ENCODE data around the gene LRRC32. TPM values are rescaled to one million over a fixed set of nuclear protein-coding genes. Genes with fewer than 3 reads are reported as not detected.

Gene LRRC32, protein sequence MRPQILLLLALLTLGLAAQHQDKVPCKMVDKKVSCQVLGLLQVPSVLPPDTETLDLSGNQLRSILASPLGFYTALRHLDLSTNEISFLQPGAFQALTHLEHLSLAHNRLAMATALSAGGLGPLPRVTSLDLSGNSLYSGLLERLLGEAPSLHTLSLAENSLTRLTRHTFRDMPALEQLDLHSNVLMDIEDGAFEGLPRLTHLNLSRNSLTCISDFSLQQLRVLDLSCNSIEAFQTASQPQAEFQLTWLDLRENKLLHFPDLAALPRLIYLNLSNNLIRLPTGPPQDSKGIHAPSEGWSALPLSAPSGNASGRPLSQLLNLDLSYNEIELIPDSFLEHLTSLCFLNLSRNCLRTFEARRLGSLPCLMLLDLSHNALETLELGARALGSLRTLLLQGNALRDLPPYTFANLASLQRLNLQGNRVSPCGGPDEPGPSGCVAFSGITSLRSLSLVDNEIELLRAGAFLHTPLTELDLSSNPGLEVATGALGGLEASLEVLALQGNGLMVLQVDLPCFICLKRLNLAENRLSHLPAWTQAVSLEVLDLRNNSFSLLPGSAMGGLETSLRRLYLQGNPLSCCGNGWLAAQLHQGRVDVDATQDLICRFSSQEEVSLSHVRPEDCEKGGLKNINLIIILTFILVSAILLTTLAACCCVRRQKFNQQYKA
- 43.5 and 58.4 TPM in 2 replicates for total RNA-seq (2014; rRNA removed; shearing (Covaris generic); ENCODE audit: low replicate concordance)

DNA sequence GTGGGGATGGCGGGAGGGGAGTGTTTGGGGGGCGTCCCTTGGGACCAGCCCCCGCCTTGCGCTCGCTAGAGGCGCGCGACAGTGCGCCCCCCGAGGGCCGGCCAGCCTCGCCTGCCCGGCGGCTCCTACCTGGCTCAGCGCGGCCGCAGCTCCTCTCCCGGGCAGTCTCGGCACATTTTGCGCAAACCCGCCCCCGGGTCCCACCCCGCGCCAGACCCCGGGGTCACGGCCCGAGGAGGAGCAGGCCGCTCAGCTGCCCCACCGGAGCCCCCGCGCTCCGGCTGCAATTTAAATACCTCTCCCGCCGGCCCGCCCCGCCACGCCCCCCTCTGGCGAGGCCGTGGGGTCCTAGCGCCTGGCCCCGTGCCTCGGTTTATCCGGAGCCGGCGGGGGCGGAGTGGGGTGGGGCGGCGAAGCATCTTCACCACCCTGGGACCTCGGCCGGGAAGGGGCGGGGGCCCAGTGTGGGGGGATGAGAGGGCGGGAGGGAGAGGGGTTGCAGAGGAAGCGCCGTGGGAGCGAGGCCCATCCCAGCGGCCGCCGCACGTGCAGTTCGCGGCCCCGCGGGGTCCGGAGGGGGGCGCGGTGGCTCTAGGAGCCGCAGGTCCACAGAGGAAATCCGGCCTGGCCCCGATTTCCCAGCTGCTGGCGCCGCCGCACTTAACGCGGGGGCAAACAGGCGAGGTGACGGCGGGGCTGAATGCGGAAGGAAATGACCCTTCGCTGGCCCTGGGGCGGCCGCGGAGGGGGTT, at the start of gene LRRC32:
Gene LRRC32, minus strand, starts transcription at position 263 of the 752 bp plus-strand sequence. CDS start 4,793 bp downstream, outside the sequence.
- H3K27me3 ChIP-seq (ENCODE audit: low read length): no peaks in the 10 kb centered on the region
- peak; percentile 73 for DNase-seq
- peaks cover 80% of the 10 kb centered on the region for H3K4me1 ChIP-seq (ENCODE audit: low read length)
- no peaks in the 10 kb centered on the region; the same call in 1 of the 2 replicates for H4K20me1 ChIP-seq (ENCODE audit: insufficient read depth, low read depth, low read length)
- H3K4me2 ChIP-seq (ENCODE audit: low read depth, low read length, poor library complexity, severe bottlenecking): peak within 1 kb of the TSS; percentile 64
- peak within 1 kb of the TSS; percentile 86 for H3K27ac ChIP-seq (ENCODE audit: low read length)
- no peaks in the 10 kb centered on the region for H3K36me3 ChIP-seq (ENCODE audit: insufficient read depth, low read length)
- H3K79me2 ChIP-seq (ENCODE audit: low read length): no peaks in the 10 kb centered on the region
- H3K9me3 ChIP-seq (ENCODE audit: low read length): no peaks in the 10 kb centered on the region
- H3K4me3 ChIP-seq (ENCODE audit: low read length): peak within 1 kb of the TSS; percentile 67
- peak within 1 kb of the TSS; percentile 73 for H3K9ac ChIP-seq (ENCODE audit: low read length)
- no peaks in the 10 kb centered on the region for H3K9me2 ChIP-seq (replicated peaks; ENCODE audit: insufficient read depth, low read length)
- peak within 1 kb of the TSS; percentile 12; the same call in 1 of the 2 replicates for H2AFZ ChIP-seq (ENCODE audit: low read length)

DNA sequence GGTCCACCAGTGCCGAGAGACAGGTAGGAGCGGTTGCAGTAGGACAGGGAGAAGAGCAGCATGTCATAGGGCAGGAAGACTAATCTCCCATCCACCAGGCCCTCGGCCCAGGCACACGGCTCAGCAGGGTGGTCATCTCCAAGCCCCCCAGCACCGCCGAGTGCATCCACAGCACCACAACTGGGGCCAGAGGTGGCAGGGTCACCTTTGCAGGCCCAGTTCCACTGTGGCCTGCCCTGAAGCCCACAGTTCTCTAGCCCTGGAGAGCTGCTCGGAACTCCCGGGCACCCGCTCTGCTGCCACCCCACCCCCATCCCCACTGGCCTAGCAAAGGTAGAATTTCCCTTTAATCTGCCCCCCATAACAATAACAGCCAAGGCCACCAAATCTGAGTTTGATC, 49.1 kb upstream of the LRRC32 start:
- Histone ChIP-seq H3K9me3 (ENCODE audit: low read length) (no peaks in the 10 kb centered on the region), H3K36me3 (ENCODE audit: insufficient read depth, low read length) (no peaks in the 10 kb centered on the region), H3K4me2 (ENCODE audit: low read depth, low read length, poor library complexity, severe bottlenecking) (no peak overlapping the region), H4K20me1 (ENCODE audit: insufficient read depth, low read depth, low read length) (no peaks in the 10 kb centered on the region), H3K4me3 (ENCODE audit: low read length) (no peak overlapping the region), H2AFZ (ENCODE audit: low read length) (no peak overlapping the region), H3K4me1 (ENCODE audit: low read length) (no peaks in the 10 kb centered on the region), H3K27ac (ENCODE audit: low read length) (no peak overlapping the region), H3K9ac (ENCODE audit: low read length) (no peak overlapping the region), H3K79me2 (ENCODE audit: low read length) (no peaks in the 10 kb centered on the region), H3K9me2 (replicated peaks; ENCODE audit: insufficient read depth, low read length) (no peaks in the 10 kb centered on the region), H3K27me3 (ENCODE audit: low read length) (no peaks in the 10 kb centered on the region)
- DNase-seq: no peak

DNA sequence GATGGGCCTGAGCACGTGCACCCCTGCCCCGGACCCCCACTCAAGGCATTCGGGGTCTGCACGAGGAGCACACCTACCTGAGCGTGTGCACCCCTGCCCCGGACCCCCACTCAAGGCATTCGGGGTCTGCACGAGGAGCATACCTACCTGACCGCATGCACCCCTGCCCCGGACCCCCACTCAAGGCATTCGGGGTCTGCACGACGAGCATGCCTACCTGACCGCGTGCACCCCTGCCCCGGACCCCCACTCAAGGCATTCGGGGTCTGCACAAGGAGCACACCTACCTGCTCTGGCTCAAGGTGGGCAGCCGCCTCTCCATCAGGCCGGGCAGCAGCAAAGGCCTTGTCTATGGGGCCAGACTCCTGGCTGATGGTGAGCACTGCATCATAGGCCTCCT, 48.7 kb upstream of the LRRC32 start:
- Histone ChIP-seq H4K20me1 (ENCODE audit: insufficient read depth, low read depth, low read length) (no peaks in the 10 kb centered on the region), H3K36me3 (ENCODE audit: insufficient read depth, low read length) (no peaks in the 10 kb centered on the region), H3K9me3 (ENCODE audit: low read length) (no peaks in the 10 kb centered on the region), H3K4me1 (ENCODE audit: low read length) (no peaks in the 10 kb centered on the region), H3K4me3 (ENCODE audit: low read length) (no peak overlapping the region), H3K27ac (ENCODE audit: low read length) (no peak overlapping the region), H3K27me3 (ENCODE audit: low read length) (no peaks in the 10 kb centered on the region), H3K4me2 (ENCODE audit: low read depth, low read length, poor library complexity, severe bottlenecking) (no peak overlapping the region), H3K79me2 (ENCODE audit: low read length) (no peaks in the 10 kb centered on the region), H2AFZ (ENCODE audit: low read length) (no peak overlapping the region), H3K9ac (ENCODE audit: low read length) (no peak overlapping the region), H3K9me2 (replicated peaks; ENCODE audit: insufficient read depth, low read length) (no peaks in the 10 kb centered on the region)
- DNase-seq: no peak

DNA sequence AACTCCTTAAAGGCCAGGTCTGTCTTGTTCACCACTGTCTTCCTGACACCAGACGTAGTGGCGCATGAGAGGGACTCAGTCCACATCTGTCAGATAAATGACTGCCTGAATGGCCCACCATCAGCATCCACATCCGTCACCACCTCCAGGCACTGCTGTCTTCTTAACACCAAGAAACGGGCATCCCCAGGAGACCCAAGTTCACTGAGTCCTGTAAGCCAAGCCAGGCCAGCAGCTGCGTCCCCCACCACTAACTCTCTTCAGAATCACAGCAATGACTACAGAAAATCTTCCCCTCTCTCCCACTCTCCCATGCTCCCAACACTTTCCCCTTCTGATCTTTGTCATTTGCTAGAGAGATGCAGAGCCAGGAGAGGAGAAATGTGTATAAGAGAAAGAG, 47.3 kb upstream of the LRRC32 start:
- no peak overlapping the region for H2AFZ ChIP-seq (ENCODE audit: low read length)
- no peak overlapping the region for H3K27ac ChIP-seq (ENCODE audit: low read length)
- no peaks in the 10 kb centered on the region for H4K20me1 ChIP-seq (ENCODE audit: insufficient read depth, low read depth, low read length)
- no peak overlapping the region for H3K9ac ChIP-seq (ENCODE audit: low read length)
- no peaks in the 10 kb centered on the region for H3K79me2 ChIP-seq (ENCODE audit: low read length)
- no peaks in the 10 kb centered on the region for H3K9me2 ChIP-seq (replicated peaks; ENCODE audit: insufficient read depth, low read length)
- no peaks in the 10 kb centered on the region for H3K36me3 ChIP-seq (ENCODE audit: insufficient read depth, low read length)
- no peaks in the 10 kb centered on the region for H3K9me3 ChIP-seq (ENCODE audit: low read length)
- H3K4me2 ChIP-seq (ENCODE audit: low read depth, low read length, poor library complexity, severe bottlenecking): no peak overlapping the region
- H3K4me3 ChIP-seq (ENCODE audit: low read length): no peak overlapping the region
- H3K27me3 ChIP-seq (ENCODE audit: low read length): no peaks in the 10 kb centered on the region
- no peaks in the 10 kb centered on the region for H3K4me1 ChIP-seq (ENCODE audit: low read length)
- DNase-seq: no peak

DNA sequence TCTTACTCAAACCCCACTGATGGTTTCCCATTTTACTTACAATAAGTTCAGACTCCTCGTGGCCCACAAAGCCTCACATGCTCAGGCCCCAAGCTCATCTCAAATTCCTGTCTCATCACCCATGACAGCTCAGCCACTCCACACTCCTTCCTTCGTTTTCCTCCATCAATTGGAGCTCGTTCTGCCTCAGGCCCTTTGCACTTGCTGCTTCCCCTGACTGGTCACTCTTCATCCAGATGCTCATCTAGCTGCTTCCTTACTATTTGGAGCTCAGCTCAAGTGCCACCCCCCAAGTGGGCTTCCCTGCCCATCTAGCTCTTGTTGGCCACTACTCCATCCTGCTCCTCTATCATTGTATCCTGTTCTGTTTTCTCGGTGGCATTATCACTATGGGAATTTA, 46.8 kb upstream of the LRRC32 start:
- no peaks in the 10 kb centered on the region for H3K9me2 ChIP-seq (replicated peaks; ENCODE audit: insufficient read depth, low read length)
- H3K27ac ChIP-seq (ENCODE audit: low read length): no peak overlapping the region
- no peaks in the 10 kb centered on the region for H3K4me1 ChIP-seq (ENCODE audit: low read length)
- H2AFZ ChIP-seq (ENCODE audit: low read length): no peak overlapping the region
- H4K20me1 ChIP-seq (ENCODE audit: insufficient read depth, low read depth, low read length): no peaks in the 10 kb centered on the region
- no peaks in the 10 kb centered on the region for H3K36me3 ChIP-seq (ENCODE audit: insufficient read depth, low read length)
- no peaks in the 10 kb centered on the region for H3K27me3 ChIP-seq (ENCODE audit: low read length)
- H3K4me3 ChIP-seq (ENCODE audit: low read length): no peak overlapping the region
- no peak for DNase-seq
- H3K9me3 ChIP-seq (ENCODE audit: low read length): no peaks in the 10 kb centered on the region
- no peak overlapping the region for H3K4me2 ChIP-seq (ENCODE audit: low read depth, low read length, poor library complexity, severe bottlenecking)
- no peaks in the 10 kb centered on the region for H3K79me2 ChIP-seq (ENCODE audit: low read length)
- no peak overlapping the region for H3K9ac ChIP-seq (ENCODE audit: low read length)

DNA sequence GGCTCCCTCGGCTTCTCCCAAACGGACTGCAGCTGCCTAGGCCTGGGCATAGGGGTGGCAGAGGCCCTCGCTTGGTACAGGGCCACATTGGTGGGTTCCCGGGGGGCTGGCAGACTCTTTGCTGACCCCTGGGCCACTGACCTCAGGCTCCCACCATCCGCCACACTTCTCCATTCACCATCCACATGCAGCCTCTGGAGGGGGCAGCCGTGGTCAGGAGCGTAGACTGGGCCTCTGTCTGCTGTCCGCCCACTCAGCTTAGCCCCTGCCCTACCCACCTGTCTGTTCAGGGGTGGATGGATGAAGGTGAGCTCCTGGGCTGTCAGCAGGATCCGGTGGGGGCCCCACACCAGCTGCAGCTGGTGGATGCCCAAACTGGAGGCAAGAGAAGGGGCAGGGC, 45.7 kb upstream of the LRRC32 start:
- Histone ChIP-seq H2AFZ (ENCODE audit: low read length) (no peak overlapping the region), H3K4me1 (ENCODE audit: low read length) (no peaks in the 10 kb centered on the region), H3K9me3 (ENCODE audit: low read length) (no peaks in the 10 kb centered on the region), H4K20me1 (ENCODE audit: insufficient read depth, low read depth, low read length) (no peaks in the 10 kb centered on the region), H3K9ac (ENCODE audit: low read length) (no peak overlapping the region), H3K36me3 (ENCODE audit: insufficient read depth, low read length) (no peaks in the 10 kb centered on the region), H3K27me3 (ENCODE audit: low read length) (no peaks in the 10 kb centered on the region), H3K4me2 (ENCODE audit: low read depth, low read length, poor library complexity, severe bottlenecking) (no peak overlapping the region), H3K9me2 (replicated peaks; ENCODE audit: insufficient read depth, low read length) (no peaks in the 10 kb centered on the region), H3K79me2 (ENCODE audit: low read length) (no peaks in the 10 kb centered on the region), H3K4me3 (ENCODE audit: low read length) (no peak overlapping the region), H3K27ac (ENCODE audit: low read length) (no peak overlapping the region)
- no peak for DNase-seq

DNA sequence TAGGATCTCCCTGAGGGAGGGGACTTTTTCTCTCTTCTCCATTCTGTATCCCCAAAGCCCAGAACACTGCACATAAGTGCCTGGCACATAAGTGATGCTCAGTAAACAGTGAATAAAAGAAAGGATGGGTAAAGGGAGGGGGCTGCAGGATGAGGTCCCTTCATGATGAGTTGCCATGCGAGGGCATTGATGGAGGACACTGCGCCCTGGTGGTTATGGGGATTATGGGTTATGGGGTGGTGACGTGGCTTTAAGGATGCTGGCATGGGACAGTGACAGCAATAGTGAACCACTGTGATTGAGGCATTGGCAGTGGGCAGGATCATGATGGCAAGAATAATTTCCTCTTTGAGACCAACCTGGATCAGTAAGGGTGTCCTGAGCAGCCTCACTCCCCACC, 43.9 kb upstream of the LRRC32 start:
- Histone ChIP-seq H3K4me1 (ENCODE audit: low read length) (no peaks in the 10 kb centered on the region), H4K20me1 (ENCODE audit: insufficient read depth, low read depth, low read length) (no peaks in the 10 kb centered on the region), H3K27me3 (ENCODE audit: low read length) (no peaks in the 10 kb centered on the region), H3K36me3 (ENCODE audit: insufficient read depth, low read length) (no peaks in the 10 kb centered on the region), H3K9me2 (replicated peaks; ENCODE audit: insufficient read depth, low read length) (no peaks in the 10 kb centered on the region), H3K27ac (ENCODE audit: low read length) (no peak overlapping the region), H3K9me3 (ENCODE audit: low read length) (no peaks in the 10 kb centered on the region), H3K79me2 (ENCODE audit: low read length) (no peaks in the 10 kb centered on the region), H2AFZ (ENCODE audit: low read length) (no peak overlapping the region), H3K4me2 (ENCODE audit: low read depth, low read length, poor library complexity, severe bottlenecking) (no peak overlapping the region), H3K4me3 (ENCODE audit: low read length) (no peak overlapping the region), H3K9ac (ENCODE audit: low read length) (no peak overlapping the region)
- DNase-seq: no peak

DNA sequence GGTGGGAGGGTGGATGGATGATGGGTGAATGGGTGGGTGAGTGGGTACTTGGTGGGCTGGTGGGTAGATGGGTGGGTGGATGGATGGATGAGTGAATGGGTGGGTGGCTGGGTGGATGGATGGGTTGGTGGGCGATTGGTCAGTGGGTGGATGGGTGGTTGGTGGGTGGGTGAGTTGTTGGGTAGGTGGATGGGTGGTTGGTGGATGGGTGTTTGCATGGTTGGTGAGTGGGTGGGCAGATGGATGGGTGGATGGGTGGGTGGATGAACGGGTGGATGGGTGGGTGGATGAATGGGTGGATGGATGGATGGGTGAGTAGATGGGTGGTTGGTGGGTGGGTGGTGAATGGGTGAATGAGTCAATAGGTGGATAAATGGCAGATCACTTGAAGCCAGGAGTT, 43.0 kb upstream of the LRRC32 start:
- Histone ChIP-seq H3K9me2 (replicated peaks; ENCODE audit: insufficient read depth, low read length) (no peaks in the 10 kb centered on the region), H3K4me1 (ENCODE audit: low read length) (no peaks in the 10 kb centered on the region), H2AFZ (ENCODE audit: low read length) (no peak overlapping the region), H3K27ac (ENCODE audit: low read length) (no peak overlapping the region), H3K79me2 (ENCODE audit: low read length) (no peaks in the 10 kb centered on the region), H3K4me3 (ENCODE audit: low read length) (no peak overlapping the region), H3K9me3 (ENCODE audit: low read length) (no peaks in the 10 kb centered on the region), H3K4me2 (ENCODE audit: low read depth, low read length, poor library complexity, severe bottlenecking) (no peak overlapping the region), H3K27me3 (ENCODE audit: low read length) (no peaks in the 10 kb centered on the region), H4K20me1 (ENCODE audit: insufficient read depth, low read depth, low read length) (no peaks in the 10 kb centered on the region), H3K9ac (ENCODE audit: low read length) (no peak overlapping the region), H3K36me3 (ENCODE audit: insufficient read depth, low read length) (no peaks in the 10 kb centered on the region)
- DNase-seq: no peak
